ENCODE measurements around the gene HSPG2. TPM values are rescaled to one million over a fixed set of nuclear protein-coding genes. Genes with fewer than 3 reads are reported as not detected.

The HSPG2 gene
- total RNA-seq, 4 donors from 2014 or later = 311 to 1,021 (median 351) TPM

DNA sequence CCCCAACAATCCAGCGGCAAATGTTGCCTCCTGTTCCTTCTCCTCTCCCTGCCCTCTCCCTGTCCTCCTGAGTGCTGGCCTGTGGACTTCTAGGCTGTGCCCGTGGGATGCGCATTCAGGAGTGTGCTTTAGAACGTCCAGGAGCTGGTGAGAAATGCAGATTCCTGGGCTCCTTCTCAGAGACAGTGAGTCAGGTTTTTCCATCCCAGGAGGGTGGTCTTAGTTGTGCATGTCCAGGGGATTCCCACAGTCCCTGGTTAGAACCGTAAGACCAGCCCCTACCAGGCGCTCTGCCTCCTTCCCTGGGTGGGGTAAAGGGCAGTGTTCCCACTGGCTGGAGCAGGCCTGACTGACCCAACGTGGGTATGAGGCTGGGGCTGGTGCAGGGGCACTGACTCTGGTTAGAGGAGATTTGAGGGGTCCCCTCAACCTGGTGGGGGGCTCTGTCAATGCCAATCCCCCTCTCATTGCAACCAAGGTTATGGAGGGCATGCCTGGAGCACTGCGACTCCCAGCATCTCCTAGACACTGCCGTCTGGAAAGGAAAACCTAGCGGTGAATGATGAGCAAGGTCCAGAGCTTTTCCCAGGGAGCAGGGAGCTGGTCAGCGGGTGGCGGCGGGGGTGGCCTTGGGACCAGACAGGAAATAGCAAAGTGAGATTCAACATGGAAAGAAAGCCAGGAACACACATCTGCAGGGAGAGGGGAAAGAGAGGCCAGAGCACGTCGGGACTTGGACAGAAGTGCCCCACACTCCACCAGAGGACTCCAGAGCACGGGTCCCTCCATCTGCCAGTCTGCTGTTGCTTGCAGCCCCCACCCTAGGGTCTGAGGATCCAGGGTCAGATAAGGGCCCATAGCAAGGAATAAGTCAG lies 38.5 kb downstream of the HSPG2 start:
- TF ChIP-seq POLR2A (IDR thresholded peaks at IDR 0.05) = no peak
- no peak for TF ChIP-seq POLR2AphosphoS5 (IDR thresholded peaks at IDR 0.05)
- TF ChIP-seq, protein P1, sequence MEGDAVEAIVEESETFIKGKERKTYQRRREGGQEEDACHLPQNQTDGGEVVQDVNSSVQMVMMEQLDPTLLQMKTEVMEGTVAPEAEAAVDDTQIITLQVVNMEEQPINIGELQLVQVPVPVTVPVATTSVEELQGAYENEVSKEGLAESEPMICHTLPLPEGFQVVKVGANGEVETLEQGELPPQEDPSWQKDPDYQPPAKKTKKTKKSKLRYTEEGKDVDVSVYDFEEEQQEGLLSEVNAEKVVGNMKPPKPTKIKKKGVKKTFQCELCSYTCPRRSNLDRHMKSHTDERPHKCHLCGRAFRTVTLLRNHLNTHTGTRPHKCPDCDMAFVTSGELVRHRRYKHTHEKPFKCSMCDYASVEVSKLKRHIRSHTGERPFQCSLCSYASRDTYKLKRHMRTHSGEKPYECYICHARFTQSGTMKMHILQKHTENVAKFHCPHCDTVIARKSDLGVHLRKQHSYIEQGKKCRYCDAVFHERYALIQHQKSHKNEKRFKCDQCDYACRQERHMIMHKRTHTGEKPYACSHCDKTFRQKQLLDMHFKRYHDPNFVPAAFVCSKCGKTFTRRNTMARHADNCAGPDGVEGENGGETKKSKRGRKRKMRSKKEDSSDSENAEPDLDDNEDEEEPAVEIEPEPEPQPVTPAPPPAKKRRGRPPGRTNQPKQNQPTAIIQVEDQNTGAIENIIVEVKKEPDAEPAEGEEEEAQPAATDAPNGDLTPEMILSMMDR (IDR thresholded peaks at IDR 0.05) = no peak
- no peak for TF ChIP-seq EP300 (IDR thresholded peaks at IDR 0.05)
- peaks cover 0 to 41% of the 10 kb centered on the region in 2 donors for H3K36me3 ChIP-seq
- H3K4me1 ChIP-seq = peaks cover 15 to 100% (median 97%) of the 10 kb centered on the region in 3 donors
- ATAC-seq = no peak
- no peaks in the 10 kb centered on the region for H3K9me3 ChIP-seq
- H3K27ac ChIP-seq = peak overlapping the region; percentile 17 to 98 (median 98)
- H3K27me3 ChIP-seq = no peaks in the 10 kb centered on the region
- 28 to 40% methylated on average over 1 to 7 of the region's 16 CpGs for WGBS, 2 donors (ENCODE audit: low coverage in 1 of 2)
- H3K4me3 ChIP-seq = no peak overlapping the region

DNA sequence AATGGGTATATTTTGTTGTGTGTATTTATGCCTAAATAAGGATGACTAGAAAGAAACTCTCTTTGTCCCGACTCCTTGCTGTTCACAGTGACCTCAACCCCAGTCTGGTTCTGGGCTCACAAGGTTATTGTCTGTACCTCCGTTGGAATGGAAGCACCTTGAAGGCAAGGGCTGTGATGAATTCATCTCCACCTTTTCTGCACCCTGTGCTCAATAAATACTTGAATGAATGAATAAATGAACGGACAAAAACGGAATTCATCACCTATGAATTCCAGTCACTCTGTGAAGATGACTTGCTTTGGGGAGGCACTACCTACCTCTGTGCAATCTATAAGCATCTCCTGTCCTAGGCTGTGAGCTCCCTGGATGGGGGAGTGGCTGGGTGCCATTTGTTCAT lies 39.3 kb downstream of the HSPG2 start:
- no peaks in the 10 kb centered on the region for H3K9me3 ChIP-seq
- H3K4me3 ChIP-seq = no peak overlapping the region
- WGBS, 2 donors (ENCODE audit: low coverage in 1 of 2) = 48 to 100% methylated on average over 1 to 4 of the region's 4 CpGs
- TF ChIP-seq POLR2A (IDR thresholded peaks at IDR 0.05) (no peak), POLR2AphosphoS5 (IDR thresholded peaks at IDR 0.05) (no peak), EP300 (IDR thresholded peaks at IDR 0.05) (no peak)
- TF ChIP-seq, protein P1 (IDR thresholded peaks at IDR 0.05) = no peak
- H3K4me1 ChIP-seq = peaks cover 15 to 100% (median 95%) of the 10 kb centered on the region in 3 donors
- H3K27ac ChIP-seq = peak overlapping the region; percentile 84 to 98 (median 98)
- no peak for ATAC-seq
- H3K27me3 ChIP-seq = no peaks in the 10 kb centered on the region
- H3K36me3 ChIP-seq = peaks cover 0 to 47% of the 10 kb centered on the region in 2 donors

DNA sequence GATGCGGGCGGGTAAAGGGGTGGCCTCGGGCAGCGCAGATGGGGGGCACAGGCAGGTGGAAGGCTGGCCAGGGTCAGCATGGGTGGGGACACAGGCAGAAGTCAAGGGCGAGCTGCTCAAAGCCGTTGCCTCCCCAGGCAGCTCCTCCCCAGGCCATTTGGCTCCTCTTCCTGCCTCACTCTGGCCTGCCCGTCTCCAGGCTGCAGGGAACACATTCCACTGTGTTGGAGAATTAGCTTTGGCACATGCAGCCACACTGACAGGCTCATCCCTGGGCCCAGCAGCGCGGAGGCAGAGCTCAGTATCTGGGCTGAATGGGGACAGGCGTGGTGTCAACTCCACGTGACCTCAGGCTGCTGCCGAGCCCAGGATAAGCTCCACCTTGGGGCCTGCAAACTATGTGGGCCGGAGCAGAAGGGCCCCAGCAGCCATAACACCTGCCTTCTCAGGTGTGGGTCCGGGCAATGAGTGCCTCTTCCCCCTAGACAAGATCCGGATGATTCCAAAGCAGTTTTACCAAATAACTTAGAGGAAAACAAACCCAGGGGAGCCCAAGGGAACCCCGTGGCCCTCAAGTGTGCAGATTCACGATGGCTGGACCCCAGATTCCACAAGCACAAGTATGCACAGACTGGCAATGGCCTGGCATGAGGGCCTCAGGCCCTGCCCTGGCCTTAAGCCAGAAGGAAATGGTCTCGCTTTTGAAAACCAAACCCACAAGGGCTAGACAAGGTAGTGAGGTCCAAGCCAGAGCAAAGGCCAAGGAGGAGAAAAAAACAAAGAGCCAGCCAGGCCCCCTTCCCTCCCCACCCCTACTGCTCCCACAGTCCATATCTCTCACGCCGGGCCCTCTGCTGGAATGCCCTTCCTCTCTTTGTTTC lies 40.2 kb downstream of the HSPG2 start:
- TF ChIP-seq, protein P1 (IDR thresholded peaks at IDR 0.05) = peak in 1 of 4 experiments; percentile 12
- TF ChIP-seq POLR2A (IDR thresholded peaks at IDR 0.05) (no peak), EP300 (IDR thresholded peaks at IDR 0.05) (no peak), POLR2AphosphoS5 (IDR thresholded peaks at IDR 0.05) (peak; percentile 77)
- ATAC-seq = peak; percentile 90
- Histone ChIP-seq H3K36me3 (peaks cover 0 to 55% of the 10 kb centered on the region in 2 donors), H3K4me3 (no peak overlapping the region), H3K27me3 (no peaks in the 10 kb centered on the region), H3K4me1 (peaks cover 15 to 100% (median 86%) of the 10 kb centered on the region in 3 donors), H3K27ac (peak overlapping the region; percentile 84 to 98 (median 98)), H3K9me3 (no peaks in the 10 kb centered on the region)
- WGBS, 2 donors (ENCODE audit: low coverage in 1 of 2) = 13 to 31% methylated on average over 8 to 9 of the region's 20 CpGs

DNA sequence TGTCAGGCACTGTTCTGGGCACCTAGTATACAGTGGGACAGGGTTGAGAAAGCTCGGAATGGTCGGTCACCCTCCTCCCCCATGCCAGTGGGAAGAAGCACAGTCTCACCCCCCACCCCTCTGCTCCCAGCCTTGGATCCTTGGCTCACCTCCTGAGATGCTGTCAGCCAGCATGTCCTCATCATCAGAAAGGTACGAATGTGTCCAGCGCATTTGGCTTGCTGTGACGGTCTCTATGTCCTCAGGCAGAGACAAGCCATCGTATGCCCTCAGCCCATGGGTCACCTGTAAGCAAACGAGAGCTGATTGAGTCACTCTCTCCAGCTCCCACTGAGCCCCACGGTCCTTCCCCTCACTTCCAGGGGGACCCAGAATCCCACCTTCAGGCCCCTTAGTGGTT lies 41.1 kb downstream of the HSPG2 start:
- ATAC-seq = no peak
- Histone ChIP-seq H3K4me1 (peaks cover 15 to 97% (median 77%) of the 10 kb centered on the region in 3 donors), H3K4me3 (no peak overlapping the region), H3K27ac (peak overlapping the region; percentile 84 to 98 (median 98)), H3K9me3 (no peaks in the 10 kb centered on the region), H3K36me3 (peaks cover 0 to 63% of the 10 kb centered on the region in 2 donors), H3K27me3 (no peaks in the 10 kb centered on the region)
- WGBS, 2 donors (ENCODE audit: low coverage in 1 of 2) = 42 to 100% methylated on average over 1 to 5 of the region's 8 CpGs
- TF ChIP-seq EP300 (IDR thresholded peaks at IDR 0.05) (no peak), POLR2A (IDR thresholded peaks at IDR 0.05) (no peak), POLR2AphosphoS5 (IDR thresholded peaks at IDR 0.05) (no peak)
- TF ChIP-seq, protein P1 (IDR thresholded peaks at IDR 0.05) = no peak

All from gastroesophageal sphincter (tissue), 4 donors.